SKM-1 treated with dmso at 0.1 percent for 144 hours (cell line): ENCODE data around the gene LRMDA.
"Not testable (repeated sequence)": the region's sequence is repeated elsewhere in the genome, so short reads cannot be mapped to it uniquely, and the experiment has no call there.

Source experiments
- DNase-seq: peaks from one replicate; lab custom pipeline; 2025; ENCODE audit not compliant: unreplicated experiment; lab: John Stamatoyannopoulos, UW

LRMDA gene

GRCh38 chr10:76055963-76056362, 624.5 kb downstream of the LRMDA start:
- DNase-seq = no peak

DNA sequence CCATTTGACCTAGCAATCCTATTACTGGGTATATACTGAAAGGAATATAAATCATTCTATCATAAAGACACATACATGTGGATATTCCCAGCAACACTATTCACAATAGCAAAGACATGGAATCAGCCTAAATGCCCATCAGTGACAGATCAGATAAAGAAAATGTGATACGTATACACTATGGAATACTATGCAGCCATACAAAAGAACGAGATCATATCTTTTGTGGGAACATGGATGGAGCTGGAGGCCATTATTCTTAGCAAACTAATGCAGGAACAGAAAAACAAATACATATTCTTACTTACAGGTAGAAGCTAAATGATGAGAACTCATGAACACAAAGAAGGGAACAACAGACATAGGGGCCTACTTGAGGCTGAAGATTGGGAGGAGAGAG, 629.6 kb downstream of the LRMDA start:
- DNase-seq = not testable (repeated sequence)

DNA sequence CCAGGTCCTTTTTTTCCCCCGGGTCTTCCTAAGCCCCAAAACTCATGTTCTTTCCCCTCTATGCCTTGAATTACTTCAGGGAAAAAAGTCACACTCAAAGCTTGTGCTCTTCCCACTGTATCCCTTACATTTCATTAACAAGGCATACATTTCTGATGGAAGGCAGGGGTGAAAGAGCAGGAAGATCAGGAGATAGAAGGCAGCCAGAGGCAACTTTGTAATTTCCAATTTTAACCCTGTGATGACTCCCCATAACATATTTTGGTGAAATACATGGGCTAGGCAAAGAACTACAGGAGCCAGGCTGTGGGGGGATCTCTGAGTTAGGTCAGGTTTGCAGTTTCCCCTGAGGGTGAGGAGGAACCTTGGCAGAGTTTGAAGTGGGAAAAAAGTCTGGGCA, 635.0 kb downstream of the LRMDA start:
- no peak for DNase-seq

GRCh38 chr10:76067447-76067846, 636.0 kb downstream of the LRMDA start:
- DNase-seq = no peak

DNA sequence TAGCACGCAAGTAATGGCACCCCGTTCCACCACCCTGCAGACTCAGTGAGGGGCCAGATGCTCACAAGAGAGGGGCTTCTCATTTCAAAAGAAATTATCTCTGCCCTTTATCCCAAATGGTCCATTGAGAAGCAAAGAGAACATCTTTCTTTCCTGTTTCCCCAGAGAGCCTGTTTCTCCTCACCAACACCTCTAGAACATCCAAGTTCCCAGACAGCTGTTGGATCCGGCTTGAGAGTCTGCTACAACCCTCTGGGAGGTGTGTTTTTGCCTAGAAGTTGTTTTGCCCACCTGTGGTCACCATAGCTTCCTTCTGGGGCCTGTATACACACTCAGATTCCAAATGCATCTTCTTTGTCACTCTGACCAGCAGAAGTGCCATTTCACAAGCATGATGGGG, 637.4 kb downstream of the LRMDA start:
- DNase-seq = no peak

- no peak for DNase-seq
These were observed 639.5 kb downstream of the LRMDA start for GRCh38 chr10:76070916-76071315.

GRCh38 chr10:76071653-76072365, 640.4 kb downstream of the LRMDA start:
- DNase-seq = no peak

- no peak for DNase-seq
These were observed 641.0 kb downstream of the LRMDA start for GRCh38 chr10:76072384-76072783.

DNA sequence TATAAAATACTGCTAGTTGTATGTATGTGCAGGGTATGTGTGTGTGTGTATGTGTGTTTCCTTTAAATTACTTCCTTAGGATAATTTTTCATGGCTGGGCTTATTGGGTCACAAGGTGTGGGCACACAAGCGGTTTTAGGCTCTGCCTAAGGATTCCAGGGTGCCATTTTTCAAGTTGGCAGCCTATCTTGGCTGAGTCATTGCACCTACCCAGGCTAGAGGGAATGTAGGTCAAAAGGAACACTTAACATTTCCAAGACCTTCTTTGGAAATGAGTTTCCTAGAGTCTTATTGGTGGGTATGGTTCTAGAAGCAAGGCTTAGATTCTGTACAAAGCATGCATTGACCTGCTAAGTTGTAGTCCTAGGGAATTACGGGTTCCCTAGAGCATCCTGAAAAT, 642.1 kb downstream of the LRMDA start:
- no peak for DNase-seq

GRCh38 chr10:76074659-76075058, 643.2 kb downstream of the LRMDA start:
- DNase-seq = no peak

DNA sequence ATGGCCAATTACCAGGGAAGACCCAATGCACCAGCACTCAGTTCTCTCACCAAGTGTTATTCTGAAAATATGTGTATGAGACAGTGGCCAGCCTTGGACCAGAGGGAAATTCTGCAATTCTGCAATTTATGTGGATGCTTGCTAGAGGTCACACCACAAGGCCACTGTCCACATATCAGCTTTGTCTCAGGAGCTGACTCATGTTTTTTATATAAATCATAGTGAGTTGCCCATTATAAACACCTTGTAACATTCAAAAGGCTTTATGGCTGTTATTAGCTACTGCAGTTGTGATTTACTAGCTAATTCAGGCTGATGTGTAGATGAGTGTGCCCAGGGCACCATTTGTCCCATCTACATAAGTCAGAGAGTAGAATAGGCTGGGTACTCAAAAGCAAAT, 649.0 kb downstream of the LRMDA start:
- DNase-seq = no peak

DNA sequence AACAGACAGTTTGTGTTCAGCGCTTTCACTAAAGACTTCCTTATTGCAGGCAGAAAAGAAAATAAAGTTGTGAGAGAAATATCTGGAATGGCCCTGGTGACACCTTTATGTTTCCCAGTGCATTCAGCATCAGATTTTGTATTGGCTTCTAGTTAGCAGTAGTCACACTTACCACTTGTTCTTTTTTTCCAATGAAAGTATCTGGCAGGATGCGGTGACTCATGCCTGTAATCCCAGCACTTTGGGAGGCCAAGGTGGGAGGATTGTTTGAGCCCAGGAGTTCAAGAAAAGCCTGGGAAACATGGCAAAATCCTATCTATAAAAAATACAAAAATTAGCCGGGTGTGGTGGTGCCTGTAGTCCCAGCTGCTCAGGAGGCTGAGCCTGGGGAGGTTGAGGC, 649.6 kb downstream of the LRMDA start:
- no peak for DNase-seq

DNA sequence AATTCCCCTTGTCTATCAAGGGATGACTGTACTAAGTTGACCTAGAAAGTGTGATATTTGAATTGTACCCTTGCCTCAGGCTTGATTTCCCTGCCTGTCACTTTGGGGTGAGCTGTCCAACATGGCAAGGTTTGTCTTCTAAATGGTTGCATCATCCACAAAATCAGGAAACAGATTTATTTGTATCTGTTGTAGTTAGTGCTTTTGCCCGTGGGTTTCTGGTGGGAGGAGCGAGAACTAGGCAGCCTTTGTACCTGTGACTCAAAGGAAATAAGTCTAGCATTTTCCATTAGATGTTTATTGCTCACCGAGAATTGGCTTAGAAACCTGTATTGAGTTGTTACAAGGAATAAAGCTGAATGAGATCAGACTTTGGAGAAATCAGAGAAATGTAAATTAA, 650.8 kb downstream of the LRMDA start:
- no peak for DNase-seq

DNA sequence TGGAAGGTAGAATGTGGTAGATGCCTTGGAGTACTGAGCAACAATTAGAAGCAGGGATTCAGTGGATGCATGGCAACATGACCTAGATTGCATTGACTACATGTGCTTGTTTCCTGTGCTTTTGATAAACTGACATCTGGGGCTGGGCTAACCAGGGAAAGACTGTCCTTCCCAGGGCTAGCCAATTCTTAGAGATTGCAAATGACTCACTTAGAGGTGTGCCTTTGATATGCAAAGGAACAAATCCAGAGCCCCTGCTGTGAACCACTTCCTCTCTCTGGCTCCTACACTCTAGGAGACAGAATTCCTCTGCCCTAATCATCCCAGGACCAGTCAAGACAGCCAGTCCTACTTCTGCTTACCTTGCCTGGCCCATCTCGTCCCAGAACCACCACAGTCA, 651.5 kb downstream of the LRMDA start:
- DNase-seq = no peak

DNA sequence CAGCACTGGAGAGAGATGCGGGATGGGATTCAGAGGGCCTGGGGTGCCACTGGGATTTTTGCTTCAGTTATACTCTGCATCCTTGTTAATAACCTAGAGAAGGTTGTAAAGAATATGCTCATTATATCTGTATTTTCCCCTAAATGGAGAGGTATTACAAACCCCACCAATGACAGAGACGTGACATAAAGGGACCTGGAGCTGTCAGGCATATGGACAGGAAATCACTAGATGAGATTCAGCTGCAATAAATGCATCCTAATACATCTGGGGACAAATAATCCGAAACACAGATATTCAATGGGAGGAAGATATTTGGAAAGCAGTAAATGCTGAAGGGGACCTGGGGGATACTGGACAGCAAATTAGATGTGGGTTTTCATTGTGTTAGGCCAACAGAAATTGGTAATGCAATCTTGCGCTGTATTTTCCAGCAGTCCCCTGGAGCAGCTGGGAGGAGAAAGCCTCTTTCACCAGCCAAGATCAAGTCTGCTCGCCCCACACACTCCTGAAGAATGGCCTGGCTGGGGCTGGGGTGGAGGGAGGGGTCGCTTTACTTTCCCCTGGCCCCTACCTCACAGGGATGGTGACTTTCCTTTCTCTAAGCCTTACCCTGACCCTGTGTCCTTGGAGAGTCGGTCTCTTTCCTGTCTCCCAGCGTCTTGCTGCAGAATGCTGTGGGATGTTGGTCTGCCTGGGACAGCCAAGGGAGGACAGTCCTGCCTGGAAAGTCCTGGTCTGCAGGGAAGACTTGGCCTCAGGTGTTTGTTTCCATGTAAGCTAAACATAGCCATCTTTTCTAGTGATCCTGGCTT, 653.8 kb downstream of the LRMDA start:
- DNase-seq = no peak

- no peak for DNase-seq
These were observed 654.4 kb downstream of the LRMDA start for GRCh38 chr10:76085817-76086167.

DNA sequence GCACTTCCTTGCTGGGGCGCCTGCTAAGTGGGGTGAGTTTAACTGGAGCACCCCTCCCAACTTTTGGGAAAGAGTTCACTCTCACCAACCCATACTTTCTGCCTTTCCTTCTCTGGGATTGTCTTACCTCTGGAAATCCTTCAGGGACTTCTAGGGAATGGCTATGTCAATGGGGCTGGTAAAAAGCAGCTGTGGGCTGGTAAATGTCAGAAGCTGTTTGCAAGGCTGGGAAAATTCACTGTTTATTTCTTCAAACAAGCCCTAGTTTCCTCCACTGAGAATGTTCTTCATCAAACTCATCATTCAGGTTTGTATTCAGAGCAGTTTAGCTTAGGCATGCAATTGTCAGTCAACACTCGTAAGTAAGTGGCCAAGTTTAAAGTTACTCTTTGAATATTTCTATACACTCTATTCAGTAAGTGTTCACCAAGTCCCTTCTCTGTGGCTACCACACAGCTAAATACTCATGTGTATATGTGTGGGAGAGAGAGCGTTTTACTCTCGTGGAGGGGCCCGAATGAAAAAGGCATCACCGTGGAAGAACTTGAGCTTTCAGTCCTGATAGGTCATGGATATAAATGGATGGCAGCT, 654.8 kb downstream of the LRMDA start:
- DNase-seq = no peak

- DNase-seq = no peak
These were observed 655.6 kb downstream of the LRMDA start for GRCh38 chr10:76086761-76087639.

- DNase-seq = no peak
These were observed 656.6 kb downstream of the LRMDA start for GRCh38 chr10:76088008-76088407.

GRCh38 chr10:76088980-76089379, 657.6 kb downstream of the LRMDA start:
- no peak for DNase-seq

DNA sequence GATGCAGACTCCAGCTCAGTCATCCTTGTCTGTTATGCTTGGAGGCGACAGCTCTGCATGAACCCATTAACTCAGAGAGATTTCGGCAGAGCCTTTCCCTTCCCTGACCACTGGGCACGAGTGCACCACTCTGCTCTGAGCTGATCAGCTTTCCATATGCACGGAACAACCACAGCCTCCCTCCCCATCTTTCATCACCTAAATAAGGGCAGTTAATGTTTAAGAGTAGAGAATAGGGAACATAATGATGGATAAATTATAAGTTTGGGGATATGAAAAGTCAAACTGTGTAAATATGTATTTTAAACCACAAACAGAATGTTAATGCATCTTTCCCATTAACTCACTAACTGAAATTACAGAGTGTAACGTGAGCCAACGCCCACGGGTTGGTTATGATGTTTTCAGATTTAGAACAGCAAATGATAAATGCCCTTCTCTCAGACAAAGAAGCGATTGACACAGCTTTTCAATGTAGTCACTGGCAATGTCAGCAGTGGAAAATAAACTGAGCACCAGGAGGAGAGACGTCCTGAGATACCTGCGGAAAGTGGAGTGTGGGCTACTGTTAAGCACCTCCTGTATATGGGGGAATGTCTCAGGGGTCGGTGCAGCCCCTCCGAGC, 658.2 kb downstream of the LRMDA start:
- no peak for DNase-seq
